Inflammatory macrophage (primary cell): ENCODE results near the gene SGMS1.
"Not testable (repeated sequence)": the region's sequence is repeated elsewhere in the genome, so short reads cannot be mapped to it uniquely, and the experiment has no call there.

Source experiments
- DNase-seq, 2 donors: peaks; one replicate each; pipeline ENCODE4 v3.0.0-alpha.2; 2020 to 2022

Gene SGMS1

DNA sequence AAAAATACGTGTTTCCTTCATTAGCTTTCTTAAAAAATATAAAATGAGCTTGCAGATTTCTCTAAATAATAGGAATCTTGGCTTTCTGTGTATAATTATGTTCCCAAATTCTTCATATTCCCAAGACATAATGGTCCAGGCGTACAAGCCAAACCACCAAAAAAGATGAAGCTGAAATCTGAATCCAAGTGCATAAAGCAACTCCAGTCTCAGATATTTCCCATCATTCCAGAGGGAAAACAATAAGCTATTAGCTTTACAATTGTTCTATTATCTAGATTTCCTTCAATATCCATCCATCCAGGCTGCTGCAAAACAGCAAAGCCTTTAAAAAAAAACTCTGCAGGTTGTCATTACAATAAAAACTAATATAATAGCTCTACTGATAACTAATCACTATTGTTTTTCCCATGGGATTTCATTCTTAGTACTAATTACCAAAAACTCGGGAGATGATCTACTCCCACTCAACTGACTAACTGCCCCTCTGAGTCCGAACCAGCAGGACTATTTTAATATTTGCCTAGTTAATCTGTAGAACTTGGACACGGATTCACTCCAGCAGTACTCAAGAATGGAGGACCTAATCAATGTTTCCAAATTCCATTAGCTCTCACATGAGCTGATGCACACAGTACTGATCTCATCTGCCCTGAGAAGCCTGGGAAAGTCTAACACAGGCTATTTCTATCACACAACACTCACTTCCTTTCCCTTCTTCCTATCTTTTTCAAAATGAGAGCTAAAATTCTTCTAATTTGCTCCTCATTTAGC lies 263.5 kb downstream of the SGMS1 start:
- no peak for DNase-seq

DNA sequence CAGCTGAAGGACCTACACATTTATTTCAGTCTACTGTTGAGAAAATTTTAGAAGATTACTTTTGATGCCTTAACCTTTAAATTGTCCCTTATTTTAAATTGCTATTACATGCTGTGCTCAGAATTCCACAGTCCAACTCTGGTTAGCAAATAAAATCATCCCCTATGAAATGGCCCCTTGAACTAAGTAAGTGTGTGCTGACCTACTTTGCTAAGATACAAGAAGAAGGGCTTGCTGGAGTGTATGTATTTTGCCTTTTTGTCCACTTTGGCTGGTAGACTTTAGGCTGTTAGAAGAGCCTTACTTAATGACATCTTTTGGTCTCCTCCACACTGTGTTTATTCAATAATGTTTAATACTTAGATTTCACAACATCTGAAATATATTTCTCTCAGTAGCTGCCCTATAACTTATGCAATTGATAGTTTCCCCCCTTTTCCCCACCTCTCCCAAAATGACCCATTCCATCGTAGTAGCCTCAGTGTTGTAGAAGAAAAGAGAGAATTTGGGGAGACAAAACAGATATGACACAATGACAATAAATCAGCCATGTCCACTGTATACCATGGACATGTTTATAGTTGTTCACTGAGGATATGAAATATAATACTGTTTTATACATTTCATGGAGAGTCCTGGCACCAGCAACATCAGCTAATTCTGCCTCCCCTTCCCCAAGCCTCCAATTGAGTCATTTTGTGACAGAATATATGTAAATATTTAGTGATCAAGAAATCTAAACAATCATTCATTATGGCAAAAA lies 264.6 kb downstream of the SGMS1 start:
- no peak for DNase-seq

DNA sequence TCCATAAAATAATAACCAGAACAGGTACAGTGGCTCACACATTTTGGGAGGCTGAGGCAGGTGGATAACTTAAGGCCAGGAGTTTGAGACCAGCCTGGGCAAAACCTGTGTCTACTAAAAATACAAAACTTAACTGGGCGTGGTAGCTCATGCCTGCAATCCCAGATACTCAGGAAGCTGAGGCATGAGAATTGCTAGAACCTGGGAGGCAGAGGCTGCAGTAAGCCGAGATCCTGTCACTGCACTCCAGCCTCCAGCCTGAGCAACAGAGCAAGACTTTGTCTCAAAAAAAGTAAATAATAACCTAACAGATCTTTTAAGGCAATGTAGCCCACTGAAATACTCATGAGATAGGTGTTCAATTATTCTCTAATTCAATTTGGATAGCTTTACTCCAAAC lies 265.3 kb downstream of the SGMS1 start:
- DNase-seq, result no peak

DNA sequence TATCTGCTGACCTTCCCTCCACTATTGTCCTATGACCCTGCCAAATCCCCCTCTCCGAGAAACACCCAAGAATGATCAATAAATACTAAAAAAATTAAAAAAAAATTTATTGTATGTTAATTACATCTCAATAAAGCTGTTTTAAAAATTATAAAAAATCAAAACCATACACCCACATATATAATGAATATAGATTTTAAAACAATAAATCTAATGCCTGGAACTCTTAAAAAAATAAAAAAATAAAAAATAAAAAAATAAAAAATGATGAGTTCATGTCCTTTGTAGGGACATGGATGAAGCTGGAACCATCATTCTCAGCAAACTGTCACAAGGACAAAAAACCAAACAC lies 267.3 kb downstream of the SGMS1 start:
- DNase-seq, result not testable (repeated sequence)

DNA sequence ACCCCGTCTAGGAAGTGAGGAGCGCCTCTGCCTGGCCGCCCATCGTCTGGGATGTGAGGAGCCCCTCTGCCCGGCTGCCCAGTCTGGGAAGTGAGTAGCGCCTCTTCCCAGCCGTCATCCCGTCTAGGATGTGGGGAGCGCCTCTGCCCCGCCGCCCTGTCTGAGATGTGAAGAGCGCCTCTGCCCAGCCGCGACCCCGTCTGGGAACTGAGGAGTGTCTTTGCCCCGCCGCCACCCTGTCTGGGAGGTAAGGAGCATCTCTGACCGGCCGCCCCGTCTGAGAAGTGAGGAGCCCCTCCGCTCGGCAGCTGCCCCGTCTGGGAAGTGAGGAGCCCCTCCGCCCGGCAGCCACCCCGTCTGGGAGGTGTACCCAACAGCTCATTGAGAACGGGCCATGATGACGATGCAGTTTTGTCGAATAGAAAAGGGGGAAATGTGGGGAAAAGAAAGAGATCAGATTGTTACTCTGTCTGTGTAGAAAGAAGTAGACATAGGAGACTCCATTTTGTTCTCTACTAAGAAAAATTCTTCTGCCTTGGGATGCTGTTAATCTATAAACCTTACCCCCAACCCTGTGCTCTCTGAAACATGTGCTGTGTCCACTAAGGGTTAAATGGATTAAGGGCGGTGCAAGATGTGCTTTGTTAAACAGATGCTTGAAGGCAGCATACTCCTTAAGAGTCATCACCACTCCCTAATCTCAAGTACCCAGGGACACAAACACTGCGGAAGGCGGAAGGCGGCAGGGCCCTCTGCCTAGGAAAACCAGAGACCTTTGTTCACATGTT lies 267.9 kb downstream of the SGMS1 start:
- DNase-seq, result not testable (repeated sequence)

DNA sequence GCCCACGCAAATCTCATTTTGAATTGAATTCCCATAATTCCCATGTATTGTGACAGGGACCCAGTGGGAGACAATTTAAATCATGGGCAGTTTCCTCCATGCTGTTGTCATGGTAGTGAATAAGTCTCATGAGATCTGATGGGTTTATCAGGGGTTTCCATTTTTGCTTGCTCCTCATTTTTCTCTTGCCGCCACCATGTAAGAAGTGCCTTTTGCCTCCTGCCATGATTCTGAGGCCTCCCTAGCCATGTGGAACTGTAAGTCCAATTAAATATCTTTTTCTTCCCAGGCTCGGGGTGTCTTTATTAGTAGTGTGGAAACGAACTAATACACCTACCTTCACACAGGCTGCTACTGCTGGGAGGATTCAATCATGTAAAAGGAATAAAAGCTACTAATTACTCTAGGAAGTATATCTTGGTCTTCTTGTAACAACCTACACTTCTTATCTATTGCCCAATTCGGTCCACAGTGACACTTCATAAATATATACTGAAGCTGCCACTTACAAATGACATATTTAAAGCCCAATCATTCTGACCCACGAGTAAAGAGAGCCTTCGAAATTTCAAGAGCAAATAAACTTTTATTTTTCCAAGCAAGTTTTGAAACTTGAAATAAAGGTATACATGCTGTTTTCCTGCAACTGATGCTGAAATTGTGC lies 272.1 kb downstream of the SGMS1 start:
- no peak for DNase-seq

DNA sequence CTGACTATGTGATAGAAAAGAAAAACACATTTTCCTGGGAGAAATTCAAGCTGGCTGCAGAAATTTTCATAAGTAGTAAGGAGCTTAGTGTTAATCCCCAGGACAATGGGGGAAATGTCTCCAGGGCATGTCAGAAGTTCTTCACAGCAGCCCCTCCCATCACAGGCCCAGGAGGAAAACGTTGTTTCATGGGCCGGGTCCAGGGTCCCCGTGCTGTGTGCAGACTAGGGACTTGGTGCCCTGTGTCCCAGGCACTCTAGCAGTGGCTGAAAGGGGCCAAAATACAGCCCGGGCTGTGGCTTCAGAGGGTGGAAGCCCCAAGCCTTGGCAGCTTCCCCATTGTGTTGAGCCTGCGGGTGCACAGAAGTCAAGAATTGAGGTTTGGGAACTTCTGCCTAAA lies 273.4 kb downstream of the SGMS1 start:
- DNase-seq, result no peak

DNA sequence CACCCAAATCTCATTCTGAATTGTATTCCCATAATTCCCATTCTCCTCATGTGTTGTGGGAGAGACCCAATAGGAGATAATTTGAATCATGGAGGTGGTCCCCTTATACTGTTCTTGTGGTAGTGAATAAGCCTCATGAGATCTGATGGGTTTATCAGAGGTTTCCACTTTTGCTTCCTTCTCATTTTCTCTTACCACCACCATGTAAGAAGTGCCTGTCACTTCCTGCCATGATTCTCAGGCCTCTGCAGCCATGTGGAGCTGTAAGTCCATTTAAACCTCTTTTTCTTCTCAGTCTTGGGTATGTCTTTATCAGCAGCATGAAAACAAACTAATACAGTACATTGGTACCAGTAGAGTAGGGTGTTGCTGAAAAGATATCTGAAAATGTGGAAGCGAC lies 274.2 kb downstream of the SGMS1 start:
- DNase-seq, result no peak

DNA sequence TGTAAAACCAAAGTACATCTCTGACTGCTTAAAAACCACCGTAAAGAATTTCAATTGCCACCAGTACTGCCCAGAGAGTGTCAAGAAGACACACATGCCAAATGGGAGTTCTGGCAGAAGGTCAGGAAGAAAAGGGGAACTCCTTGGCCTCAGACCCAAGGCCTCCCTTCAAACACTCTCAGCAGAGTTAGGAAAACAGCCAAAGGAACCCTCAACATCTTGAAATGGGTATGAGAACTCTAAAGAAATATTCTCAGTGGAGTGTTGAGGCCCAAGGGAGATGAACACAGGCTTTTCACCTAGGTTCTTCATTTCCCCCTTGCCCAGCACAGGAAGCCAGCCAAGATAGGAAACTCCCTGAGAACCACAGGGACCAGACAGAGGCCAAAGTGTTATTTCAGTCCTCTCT lies 276.4 kb downstream of the SGMS1 start:
- DNase-seq, result no peak

DNA sequence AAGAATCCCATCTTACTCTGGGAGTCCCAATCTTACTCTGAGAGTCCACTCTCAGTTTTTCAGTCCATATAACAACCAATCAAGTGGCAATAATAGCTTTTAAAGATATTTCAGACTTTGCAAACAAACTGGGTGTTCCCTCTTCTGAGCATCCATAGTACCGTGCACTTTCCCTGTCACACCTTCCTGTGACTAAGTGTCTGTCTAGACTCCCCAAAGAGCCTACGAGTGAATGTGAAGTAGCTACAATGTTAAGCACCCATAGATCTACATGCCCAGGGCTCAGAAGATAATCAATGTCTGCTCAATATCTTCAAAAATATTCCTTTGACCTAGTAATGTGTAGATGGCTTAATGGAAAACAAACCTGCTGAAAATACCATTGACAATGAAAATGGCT lies 276.8 kb downstream of the SGMS1 start:
- no peak for DNase-seq

DNA sequence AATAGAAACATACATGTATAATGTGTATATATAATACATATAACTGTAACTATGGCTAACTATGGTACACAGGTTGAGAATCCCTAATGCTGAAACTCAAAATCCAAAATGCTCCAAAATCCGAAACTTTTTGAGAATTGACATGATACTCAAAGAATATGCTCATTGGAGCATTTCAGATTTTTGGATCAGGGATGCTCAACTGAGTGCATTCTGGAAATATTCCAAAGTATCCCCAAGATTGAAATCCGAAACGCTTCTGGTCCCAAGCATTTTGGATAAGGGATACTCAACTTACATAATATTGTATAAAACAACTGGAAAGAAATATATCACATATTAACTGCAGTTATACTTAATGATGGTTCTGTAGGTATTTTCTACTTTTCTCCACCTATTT lies 278.2 kb downstream of the SGMS1 start:
- no peak for DNase-seq

DNA sequence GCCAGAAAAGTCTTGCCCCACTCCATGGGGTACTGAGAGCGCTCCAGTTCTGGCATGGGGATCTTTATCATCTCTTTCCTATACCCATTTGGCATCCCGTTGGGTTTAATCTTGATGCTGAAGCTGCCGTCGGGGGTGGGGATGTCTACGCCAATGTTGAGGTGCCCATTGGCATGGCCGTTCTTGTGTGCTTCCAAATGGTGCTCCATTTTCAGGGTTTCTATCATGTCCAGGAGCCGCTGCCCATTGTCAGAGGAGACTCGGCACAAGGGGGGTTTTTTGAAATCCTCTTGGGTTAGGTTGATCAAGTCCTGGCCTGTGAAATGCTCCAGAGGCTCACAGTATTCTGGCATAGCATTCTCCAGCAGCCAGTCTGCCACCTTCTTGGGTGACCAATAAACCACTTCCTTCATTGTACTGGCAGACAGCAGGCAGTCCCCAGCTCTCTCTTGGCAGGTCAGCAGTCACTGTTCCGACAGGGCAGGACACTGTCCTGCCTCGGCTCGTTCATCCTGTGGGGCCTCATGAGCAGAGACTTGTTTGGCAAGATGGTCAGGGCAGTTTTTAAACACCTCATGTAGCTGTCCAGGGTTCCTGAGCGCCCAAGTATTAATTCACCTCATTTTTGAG lies 279.9 kb downstream of the SGMS1 start:
- DNase-seq, result no peak

DNA sequence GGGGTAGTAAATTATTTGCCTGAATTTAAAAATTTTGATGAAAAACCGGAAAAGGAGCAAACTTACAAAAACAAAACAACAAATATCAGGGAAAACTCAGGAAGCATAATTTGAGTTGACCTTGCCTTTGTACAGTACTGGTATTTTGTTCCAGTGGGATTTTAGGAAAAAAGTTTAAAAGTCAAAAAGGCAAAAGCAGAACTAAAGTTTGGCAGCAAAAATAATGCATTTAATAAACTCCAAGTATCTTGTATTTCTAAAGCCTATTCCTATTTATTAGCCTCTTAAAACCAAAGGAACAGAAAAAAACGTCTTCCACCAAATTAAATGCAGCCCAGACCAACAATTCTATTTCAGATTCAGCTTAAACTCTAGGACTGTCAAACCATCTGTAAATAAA lies 281.8 kb downstream of the SGMS1 start:
- DNase-seq, result no peak

DNA sequence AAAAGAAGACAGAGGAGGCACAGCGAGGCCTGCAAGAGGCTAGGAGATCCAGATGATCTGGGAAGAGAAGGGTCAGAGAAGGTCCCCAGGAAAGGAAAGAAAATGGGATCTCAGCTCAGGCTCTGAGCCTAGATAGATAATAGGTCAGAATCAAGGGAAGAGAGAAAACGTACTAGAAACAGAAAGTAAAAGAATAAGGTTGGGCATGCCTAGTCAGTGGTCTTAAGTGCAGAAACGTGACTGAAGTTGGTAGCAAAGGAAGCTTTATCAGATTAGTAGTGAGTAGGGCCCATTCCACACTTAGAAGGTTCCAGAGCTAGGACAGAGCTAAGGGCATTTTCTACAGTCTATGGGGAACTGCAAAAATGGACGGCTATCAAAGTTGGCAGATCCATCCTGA lies 287.6 kb downstream of the SGMS1 start:
- no peak for DNase-seq

DNA sequence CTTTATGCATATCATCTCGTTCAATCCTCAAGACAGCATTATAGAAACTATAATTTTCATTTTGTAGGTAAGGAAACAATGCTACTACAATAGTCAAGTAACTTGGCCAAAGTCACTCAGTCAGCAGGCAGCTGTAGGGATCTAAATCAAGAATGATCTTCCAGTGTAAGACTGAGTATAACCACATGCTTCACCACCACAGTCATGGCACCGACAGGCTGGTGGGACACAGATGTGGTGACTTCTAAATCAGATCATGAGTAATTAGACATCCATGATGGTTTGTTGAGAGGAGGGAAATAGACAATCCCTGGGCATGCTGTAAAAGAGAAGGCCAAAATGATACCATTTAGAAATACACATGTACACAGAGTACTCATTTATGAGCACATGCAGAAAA lies 288.4 kb downstream of the SGMS1 start:
- DNase-seq, result no peak

DNA sequence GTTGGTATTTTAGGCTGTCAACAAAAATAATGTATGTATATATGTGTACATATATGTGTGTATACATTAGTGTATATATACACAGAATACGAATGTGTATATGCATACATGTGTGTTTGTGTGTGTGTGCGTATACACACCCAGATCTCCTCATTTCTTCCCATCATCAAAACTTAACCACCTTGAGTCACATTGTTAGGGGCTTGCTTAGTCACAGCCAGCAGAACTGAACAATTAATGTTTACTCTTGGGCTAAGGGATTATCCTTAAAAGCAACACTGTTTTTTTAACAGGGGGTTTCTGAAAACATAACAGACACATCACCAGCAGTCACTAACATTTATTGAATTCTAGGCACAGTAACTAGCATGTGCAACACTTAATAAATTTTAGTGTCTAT lies 289.5 kb downstream of the SGMS1 start:
- DNase-seq, result no peak

DNA sequence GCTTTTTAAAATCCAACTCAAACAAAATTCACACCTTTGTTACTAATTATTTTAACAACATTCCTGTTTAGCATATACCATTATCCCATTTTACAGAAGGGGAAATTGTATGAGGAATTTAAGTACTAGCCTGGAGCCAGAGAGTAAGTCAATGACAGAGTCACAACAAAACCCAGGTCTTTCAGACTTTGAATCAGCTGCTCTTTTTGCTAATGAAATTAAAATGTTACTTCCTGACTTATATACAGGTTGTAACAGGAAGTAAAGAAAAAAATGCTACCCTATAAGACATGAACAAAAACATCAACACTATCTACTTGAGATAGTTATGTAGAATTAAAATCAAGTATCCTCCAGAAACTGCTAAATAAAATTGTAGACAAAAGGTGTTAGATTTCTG lies 289.9 kb downstream of the SGMS1 start:
- no peak for DNase-seq

DNA sequence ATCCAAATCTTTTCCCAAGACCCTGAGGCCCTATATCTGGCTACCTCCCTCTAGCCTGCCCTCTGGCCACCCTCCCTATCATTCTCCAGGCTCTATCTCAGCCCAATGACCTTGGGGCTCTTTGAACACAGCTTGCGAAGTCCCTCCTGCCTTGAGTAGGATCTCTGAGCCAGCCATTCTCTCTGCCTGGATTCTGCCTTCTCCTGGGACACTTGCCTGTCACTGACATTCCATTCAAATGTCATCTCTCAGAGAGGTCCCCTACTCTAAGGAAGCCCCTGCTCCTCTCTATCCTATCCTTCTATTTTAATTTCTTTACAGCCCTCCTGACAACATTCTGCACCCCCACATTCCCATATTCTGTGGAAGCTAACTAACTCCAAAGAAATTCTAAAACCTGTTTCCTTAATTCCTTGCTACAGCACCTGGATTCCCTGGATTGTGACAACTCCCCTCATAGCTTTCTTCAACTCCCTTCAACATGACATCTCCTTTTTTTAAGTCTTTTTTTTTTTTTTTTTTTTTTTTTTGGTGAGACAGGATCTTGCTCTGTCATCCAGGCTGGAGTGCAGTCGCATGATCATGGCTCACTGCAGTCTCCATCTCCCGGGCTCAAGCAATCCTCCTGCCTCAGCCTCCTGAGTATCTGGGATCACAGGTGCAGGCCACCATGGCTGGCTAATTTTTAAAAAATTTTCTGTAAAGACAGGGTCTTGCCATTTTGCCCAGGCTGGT lies 291.5 kb downstream of the SGMS1 start:
- no peak for DNase-seq

DNA sequence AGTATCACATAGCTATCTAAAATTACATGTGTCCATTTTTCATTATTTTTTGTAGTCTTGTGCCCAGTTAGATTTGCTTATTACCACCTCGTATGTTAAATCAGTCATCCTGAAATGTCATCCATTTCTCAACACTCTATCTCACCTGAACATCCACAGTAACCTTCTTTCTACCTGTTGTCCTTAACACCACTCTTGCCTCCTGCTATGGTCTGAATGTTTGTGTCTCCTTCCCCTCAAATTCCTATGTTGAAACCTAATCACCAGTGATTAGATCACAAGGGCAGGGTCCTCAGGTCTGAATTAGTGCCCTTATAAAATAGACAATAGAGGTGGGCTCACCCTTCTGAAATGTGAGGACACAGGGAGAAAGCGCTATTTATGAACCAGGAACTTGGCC lies 292.3 kb downstream of the SGMS1 start:
- DNase-seq, result no peak

DNA sequence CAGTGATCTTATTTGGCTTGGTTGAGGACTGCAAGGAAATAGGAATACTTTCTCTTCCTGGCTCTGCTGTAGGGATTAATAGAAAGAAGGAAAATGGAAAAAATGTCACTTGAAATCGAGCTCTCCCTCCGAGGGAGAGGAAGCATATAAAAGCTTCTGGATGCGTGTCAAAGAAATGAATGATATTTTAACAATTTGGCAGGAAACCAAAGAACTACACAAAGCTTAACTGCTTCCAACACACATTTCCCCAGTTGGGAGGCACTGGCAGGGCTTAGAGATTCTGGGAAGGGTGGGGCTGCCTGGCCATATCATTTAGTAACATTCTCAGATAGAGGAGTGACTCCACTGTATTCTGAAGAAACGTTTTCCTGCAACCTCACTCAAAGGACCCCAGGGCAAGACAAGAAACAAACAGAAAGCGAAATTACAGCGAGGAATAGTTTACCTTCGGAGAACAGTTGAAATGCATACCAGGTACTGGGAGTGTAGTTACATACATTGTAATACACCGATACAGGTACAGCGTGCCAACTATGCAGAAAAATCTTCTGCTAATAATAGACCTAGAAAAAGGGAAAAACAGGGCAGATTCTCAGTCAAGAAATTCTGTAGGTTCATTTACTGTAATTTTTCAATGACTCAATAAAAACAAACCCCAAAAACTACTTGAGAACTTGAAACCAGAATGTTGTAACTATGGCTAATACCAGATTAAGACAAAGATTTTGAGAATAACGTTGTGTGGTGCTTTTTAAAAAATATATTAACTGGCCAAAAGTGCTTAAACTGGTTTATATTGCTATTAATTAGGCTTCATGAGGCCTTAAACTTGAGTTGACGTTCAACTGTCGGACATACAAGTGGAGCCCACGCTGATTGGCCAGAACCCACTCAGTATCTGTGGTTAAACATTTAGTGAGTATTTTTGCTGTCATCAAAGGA lies 296.7 kb downstream of the SGMS1 start:
- peak in 1 of 2 donors; percentile 32 for DNase-seq

DNA sequence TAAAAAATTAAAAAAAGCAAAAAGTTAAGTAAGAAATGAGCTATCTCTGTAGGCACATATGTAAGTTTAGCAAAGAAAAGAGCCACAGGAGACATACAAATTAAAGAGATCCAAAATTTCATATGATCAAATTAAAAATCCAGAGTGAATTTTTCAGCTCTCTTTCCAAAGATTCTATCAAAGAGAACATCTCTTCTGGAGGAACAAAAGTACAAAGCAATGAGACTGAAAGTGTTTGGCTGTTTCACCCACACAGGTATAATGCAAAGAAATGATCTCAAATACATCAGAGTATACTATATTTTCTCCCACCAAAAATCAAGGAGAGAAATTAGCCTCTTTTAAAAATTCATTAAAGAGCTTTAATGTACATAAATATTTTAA lies 297.6 kb downstream of the SGMS1 start:
- no peak for DNase-seq
